ENCODE data around the gene SRGAP1. TPM values are rescaled to one million over a fixed set of nuclear protein-coding genes. Genes with fewer than 3 reads are reported as not detected.
"Not testable (repeated sequence)": the region's sequence is repeated elsewhere in the genome, so short reads cannot be mapped to it uniquely, and the experiment has no call there.

The SRGAP1 gene
- polyA plus RNA-seq, 1 experiment, result 24.9 TPM

GRCh38 chr12:63857771-63858670, 13.5 kb downstream of the SRGAP1 start:
- no peak for DNase-seq (ENCODE audit: low read depth, low spot score)
- H3K27me3 ChIP-seq (ENCODE audit: control insufficient read depth, insufficient read depth, low read length), result no peaks in the 10 kb centered on the region
- H3K9me3 ChIP-seq (ENCODE audit: control insufficient read depth, insufficient read depth, low read length), result no peaks in the 10 kb centered on the region
- no peak overlapping the region for H3K4me3 ChIP-seq (ENCODE audit: low read depth, low read length)
- CTCF ChIA-PET, result no interaction called here
- H3K27ac ChIP-seq (ENCODE audit: low read depth, low read length), result no peak overlapping the region
- POLR2A ChIA-PET, result no interaction called here
- TF ChIP-seq CTCF (IDR thresholded peaks at IDR 0.05; ENCODE audit: low read depth, low read length), result no peak

GRCh38 chr12:63859880-63860279, 15.4 kb downstream of the SRGAP1 start:
- H3K4me3 ChIP-seq (ENCODE audit: low read depth, low read length); H3K27ac ChIP-seq (ENCODE audit: low read depth, low read length); H3K9me3 ChIP-seq (ENCODE audit: control insufficient read depth, insufficient read depth, low read length); DNase-seq (ENCODE audit: low read depth, low spot score); POLR2A ChIA-PET; H3K27me3 ChIP-seq (ENCODE audit: control insufficient read depth, insufficient read depth, low read length): not testable (repeated sequence)
- CTCF ChIA-PET, result interaction anchor here (0.7 kb wide), 2 partner anchors 17 to 60 kb away, joined by 3 read pairs; no protein-coding TSS in a partner anchor

GRCh38 chr12:63862187-63862968, 17.9 kb downstream of the SRGAP1 start:
- Histone ChIP-seq H3K9me3 (ENCODE audit: control insufficient read depth, insufficient read depth, low read length) (no peaks in the 10 kb centered on the region), H3K27ac (ENCODE audit: low read depth, low read length) (no peak overlapping the region), H3K4me3 (ENCODE audit: low read depth, low read length) (no peak overlapping the region), H3K27me3 (ENCODE audit: control insufficient read depth, insufficient read depth, low read length) (no peaks in the 10 kb centered on the region)
- ChIA-PET POLR2A (no interaction called here), CTCF (interaction anchor here (1.2 kb wide), 1 partner anchor 56 kb away, joined by 3 read pairs; no protein-coding TSS in a partner anchor)
- no peak for DNase-seq (ENCODE audit: low read depth, low spot score)
- no peak for TF ChIP-seq CTCF (IDR thresholded peaks at IDR 0.05; ENCODE audit: low read depth, low read length)

- H3K4me3 ChIP-seq (ENCODE audit: low read depth, low read length), result no peak overlapping the region
- POLR2A ChIA-PET, result no interaction called here
- no peak overlapping the region for H3K27ac ChIP-seq (ENCODE audit: low read depth, low read length)
- H3K9me3 ChIP-seq (ENCODE audit: control insufficient read depth, insufficient read depth, low read length), result no peaks in the 10 kb centered on the region
- no peak for DNase-seq (ENCODE audit: low read depth, low spot score)
- H3K27me3 ChIP-seq (ENCODE audit: control insufficient read depth, insufficient read depth, low read length), result no peaks in the 10 kb centered on the region
- TF ChIP-seq CTCF (IDR thresholded peaks at IDR 0.05; ENCODE audit: low read depth, low read length), result no peak
- CTCF ChIA-PET, result interaction anchor here (1.2 kb wide), 1 partner anchor 55 kb away, joined by 3 read pairs; no protein-coding TSS in a partner anchor
Observed at GRCh38 chr12:63862969-63863230, 18.4 kb downstream of the SRGAP1 start.

GRCh38 chr12:63863658-63864453, 19.4 kb downstream of the SRGAP1 start:
- ChIA-PET CTCF (interaction anchor here (1.2 kb wide), 1 partner anchor 54 kb away, joined by 3 read pairs; no protein-coding TSS in a partner anchor), POLR2A (interaction anchor here (0.7 kb wide), 1 partner anchor 54 kb away, joined by 3 read pairs; no protein-coding TSS in a partner anchor)
- Histone ChIP-seq H3K9me3 (ENCODE audit: control insufficient read depth, insufficient read depth, low read length) (no peaks in the 10 kb centered on the region), H3K27ac (ENCODE audit: low read depth, low read length) (no peak overlapping the region), H3K27me3 (ENCODE audit: control insufficient read depth, insufficient read depth, low read length) (no peaks in the 10 kb centered on the region), H3K4me3 (ENCODE audit: low read depth, low read length) (no peak overlapping the region)
- no peak for TF ChIP-seq CTCF (IDR thresholded peaks at IDR 0.05; ENCODE audit: low read depth, low read length)
- no peak for DNase-seq (ENCODE audit: low read depth, low spot score)

All from AG04450 (cell line).